NCI-H748 treated with DMSO at 0.1 percent for 48 hours (cell line): ENCODE measurements around the gene RREB1.

ENCODE experiments used
- DNase-seq: peaks from one replicate; lab custom pipeline; 2025; lab: John Stamatoyannopoulos, UW

The RREB1 gene

DNA sequence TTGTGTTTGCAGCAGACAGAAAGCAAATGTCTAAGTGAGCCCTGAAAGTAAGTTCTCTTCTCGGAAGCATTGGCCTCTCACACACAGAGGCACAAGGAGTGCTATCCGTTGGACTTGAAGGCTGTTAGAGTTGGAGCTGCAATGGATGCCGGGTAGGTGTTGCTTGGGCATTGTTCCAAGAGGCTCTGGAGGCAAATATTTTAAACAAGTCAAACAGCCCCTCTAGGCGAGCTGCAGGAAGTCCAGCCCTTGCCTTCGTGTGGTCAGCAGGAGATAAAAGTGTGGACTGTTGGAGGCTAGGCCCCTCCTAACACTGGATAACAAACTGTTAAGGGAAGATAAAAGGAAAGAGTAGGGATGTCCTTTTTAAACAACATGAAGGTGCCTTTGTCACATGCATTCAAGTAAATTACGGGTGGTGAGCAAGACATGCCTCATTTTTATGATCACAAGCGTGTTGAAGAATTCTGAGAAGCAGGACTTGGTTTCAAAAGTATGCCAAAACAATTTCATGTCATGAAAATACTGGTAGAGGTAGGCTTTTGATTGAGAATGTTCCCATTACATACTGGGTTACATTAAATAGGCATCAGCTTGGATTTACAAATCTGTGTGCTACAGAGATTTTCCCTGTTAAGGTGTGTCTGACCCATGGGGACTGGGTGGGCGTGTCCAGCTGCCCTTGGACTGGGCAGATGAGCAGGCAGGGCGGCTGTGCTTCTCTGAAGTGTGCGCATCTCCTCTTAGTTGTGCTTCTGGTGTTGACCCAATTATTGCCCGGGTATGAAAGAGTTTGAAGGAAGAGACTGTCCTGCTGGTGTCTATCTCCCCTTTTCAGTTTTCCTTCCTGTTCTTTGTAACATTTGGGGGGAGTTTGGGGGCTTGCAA lies 57.5 kb downstream of the RREB1 start:
- no peak for DNase-seq

DNA sequence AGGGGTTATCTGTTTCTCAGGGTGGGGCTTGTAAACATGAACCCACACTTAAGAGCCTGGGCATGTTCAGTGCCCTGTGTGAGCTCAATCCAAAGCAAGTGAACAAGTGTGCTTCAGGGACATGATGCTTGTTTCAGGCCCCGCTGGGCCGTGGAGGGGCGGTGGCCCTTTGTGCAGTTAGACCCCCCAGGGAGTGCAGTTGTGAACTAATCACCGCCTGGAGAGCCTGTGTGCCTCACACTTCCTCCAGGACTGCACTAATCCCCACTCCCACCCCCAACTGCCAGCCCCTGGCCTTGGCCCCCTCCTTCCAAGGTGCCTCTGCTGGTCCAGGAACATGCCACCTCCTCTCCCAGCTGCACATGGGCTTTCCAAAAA lies 58.1 kb downstream of the RREB1 start:
- DNase-seq = no peak

DNA sequence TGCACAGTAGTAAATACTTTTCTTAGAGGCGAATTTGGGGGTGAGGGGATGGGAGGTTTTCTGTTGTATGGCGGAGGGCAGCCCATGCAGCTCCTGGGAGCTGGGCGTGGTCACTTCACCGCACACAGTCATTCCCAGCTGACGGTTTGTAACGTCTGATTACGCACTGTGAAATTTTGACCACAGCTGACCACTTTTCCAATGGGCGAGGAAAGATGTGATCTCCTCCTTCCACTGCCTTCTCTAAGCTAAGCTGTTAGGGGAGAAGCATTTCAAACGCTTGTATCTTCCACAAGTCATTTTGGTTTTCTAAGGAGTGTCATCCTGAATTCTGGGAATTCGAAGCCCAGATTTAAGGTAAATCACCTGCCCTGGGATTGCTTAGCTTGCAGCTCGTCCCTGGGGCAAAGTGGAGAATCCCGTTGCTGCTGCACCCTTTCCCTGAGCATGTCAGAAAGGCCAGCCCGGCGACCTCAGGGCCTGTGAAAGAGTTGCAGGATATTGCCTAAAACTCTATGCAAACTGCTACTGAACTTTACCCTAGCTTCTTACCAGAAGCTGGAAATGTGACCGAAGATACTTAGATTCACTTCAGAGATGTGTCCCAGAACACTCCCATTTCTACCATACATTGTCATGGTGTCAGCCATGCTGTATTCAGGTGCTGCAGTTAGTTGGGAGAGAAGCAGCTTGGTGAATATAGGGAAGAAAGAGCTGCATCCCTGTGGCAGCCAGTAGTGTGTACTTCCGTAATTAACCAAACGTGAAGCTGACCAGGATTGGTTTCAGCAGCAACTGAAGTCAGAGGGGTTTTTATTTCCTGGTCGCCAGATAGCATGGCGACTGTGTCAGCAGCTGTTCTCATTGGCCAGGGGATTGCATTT lies 58.9 kb downstream of the RREB1 start:
- no peak for DNase-seq

DNA sequence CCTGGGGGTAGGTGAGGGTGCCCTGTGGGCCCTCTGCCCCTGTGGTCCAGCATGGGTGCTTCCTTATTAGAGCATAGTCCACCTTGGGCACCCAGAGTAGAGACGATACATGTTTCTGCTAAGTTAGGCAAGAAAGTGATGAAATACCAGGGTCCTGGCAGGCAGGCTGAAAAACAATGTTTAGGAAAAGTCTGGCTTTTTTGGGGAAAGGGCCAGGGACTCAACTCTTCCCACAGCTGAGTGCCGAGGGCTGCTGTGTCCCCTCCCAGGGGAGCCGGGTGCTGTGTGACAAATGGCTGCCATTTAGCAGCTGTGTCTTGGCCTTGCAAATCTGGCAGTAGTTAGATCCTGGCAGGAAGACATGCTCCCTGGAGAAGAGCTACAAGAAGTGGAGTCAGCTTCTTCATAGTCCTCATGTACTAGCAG lies 61.5 kb downstream of the RREB1 start:
- no peak for DNase-seq

DNA sequence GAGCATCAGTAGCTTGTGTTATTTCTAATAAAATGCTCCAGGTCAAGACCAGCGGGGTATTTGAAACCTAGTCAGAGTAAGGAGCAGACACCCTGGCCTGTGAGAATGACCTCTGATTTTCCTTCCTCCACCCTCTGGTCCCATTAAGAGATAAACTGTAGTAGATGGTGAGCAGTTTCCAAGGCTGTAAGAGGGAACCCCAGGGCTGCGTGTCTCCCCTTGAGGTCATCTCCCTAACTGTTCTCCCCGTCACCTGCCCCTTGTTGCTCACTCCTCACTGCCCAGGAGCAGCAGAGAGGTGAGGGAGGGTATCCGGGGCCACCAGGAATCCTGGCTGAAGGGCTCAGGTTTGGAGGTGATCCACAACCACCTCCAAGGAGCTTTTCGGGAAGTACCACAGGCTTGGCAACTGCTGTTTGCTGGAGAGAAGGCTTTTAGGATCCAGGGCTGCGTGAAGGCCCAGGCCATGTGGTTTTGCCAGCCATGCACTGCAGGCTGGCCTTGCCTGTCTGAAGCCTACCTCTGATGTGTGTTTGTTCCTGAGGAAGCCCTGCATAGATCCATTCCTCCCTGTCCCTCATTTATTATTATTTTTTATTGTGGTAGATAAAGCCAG lies 62.5 kb downstream of the RREB1 start:
- DNase-seq = no peak

DNA sequence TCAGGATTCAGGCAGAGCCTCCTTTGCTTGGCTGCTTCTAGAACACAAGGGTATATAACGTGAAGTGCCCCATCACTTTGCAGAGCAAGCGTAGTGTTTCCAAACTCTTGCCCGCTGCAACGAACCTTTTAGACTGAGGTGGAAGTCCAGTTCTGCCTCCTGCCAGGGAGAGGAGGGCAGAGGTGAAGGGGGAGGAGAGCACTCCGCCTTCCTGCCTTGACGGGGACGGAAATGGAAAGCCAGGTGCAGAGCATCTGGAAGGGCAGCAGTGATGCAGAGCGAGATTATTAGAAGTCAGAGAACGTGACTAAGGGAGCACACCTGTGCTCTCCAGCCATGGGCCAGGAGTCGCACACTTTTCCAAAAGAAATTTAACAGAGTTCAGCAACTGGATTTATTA lies 63.4 kb downstream of the RREB1 start:
- DNase-seq = no peak

DNA sequence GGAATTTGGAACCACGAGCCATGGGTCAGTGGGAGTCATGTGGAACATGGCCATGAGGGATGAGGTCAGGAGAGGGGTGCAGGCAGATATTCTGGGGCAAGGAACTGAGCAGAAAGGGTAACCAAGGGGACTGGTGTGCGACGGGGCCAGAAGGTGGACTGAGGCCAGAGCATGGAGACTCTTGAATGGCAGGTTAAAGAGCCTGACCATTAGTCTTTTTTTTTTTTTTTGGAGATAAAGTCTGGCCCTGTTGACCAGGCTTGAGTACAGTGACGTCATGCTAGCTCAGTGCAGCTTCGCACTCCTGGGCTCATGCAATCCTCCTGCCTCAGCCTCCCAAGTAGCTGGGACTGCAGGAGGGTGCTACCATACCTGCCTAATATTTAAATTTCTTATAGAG lies 64.0 kb downstream of the RREB1 start:
- no peak for DNase-seq

DNA sequence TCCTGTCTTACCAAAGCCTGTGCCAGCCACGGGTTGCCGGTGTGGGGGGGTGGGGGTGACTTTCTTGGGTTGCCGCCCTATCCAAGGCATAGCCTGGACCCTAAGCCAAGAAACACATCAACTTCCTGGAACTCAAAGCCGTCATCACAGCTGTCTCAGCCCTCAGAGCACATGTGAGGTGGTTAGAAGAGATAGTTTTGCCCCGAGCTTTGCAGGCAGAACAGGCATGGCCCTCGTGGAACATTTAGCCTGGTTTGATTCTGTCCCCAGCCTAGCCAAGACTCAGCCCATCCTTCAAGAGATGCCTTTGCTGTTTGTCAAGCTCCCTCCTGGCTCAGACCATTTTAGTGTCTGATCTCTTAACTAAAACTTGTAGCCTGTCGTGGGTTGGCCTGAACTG lies 64.9 kb downstream of the RREB1 start:
- DNase-seq = no peak

DNA sequence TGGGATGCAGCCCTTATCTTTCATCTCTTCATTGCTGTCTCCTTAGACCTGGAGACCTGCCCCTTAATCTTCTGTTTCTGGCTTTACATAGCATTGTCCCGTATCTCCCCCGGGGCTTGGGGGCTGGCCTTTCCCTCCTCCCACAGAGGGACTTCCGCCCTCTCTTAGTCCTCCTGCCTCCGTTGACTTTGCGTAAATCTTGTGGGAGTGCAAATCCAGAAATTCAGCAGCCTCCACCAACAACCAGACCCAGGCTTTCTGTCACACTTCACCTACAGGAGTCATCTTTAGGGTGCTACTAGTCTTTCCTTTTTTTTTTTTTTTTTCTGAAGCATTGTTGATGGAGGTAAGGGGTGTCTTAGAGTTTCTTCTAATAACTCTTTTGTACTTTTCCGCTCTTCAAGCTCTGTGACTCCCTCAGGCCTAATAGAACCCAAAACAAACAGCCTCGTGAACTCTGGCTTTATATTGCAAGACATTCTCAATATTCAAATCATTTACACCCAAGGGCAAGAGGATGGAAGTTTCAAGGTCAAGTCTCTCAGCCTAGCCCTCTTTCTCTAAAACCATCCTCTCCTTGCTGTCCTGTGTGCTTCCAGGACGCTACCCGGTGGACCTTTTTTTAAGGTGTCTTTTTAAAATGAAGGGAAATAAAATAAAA lies 66.2 kb downstream of the RREB1 start:
- no peak for DNase-seq

DNA sequence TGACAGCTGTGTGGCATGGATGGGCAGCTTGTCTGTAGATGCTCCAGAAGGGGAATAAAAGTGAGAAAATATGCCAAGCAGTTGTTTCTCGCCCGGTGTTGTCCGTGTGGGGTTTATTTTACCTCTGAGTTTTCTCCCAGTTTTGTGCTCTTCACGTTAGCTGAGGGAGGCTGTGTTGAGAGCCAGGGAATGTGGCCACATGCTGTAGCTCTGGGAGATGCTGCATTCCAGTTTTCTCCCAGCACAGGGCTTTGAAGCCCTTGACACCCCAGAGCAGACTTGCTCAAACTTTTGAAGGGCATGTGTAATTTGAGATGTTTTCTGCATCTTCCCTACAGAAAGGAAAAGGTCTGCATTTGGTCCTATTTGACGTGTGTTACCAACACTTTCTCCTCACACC lies 67.7 kb downstream of the RREB1 start:
- DNase-seq = no peak

DNA sequence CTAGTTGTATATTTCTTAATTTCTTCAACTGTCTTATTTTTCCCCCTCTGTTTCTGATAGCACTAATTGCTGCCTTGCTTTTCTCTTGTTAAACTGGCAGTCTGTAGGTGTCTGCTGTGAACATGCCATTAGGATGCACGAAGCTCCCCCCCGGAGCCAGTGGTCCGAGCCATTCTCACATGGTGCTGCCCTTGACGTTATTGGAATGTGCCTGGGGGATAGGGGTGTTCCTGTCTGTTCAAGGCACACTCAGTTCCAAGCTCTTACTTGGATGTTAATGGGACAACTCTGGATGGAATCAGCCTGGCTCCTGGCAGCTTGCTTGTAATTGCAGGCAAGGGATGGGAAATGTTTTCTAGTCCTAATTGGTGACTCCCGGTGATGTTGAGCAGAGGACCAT lies 68.4 kb downstream of the RREB1 start:
- no peak for DNase-seq

DNA sequence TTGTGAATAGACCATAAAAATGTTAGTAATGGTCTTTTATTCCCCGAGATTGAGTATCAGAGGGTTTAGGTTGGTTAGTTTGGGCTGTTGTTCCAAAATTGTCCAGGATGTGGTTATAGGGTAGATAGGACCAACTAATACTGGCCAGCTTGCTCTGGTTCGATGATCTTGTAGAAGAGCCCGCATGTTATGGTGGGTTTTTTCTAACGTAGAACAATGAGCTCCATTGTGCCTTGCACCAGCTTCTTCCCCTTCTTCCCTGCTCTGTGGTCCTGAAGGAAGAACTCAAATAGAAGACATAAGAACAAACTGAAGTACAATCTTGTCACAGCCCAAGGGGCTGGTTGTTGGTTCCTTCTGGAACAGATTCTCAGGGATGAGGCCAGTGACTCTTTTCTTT lies 70.5 kb downstream of the RREB1 start:
- no peak for DNase-seq

DNA sequence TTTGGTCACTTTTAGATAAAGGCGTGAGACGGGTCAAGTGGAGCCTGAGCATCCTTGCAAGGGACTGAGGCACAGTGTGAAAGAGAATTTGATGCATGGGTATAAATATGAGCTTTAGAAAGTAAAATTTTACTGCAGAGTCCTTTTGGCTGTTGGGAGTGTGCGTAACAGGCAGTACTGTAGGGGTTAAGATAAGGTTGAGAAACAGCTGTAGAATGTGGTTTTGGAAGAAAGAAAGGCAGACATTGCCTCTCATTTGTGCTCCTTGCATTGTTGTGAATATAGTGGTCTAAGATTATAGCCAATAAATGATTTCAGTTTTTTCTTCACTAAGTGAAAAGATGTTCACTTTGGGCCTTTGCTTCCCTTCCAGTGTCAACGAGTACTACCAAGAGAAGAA lies 73.0 kb downstream of the RREB1 start:
- no peak for DNase-seq

DNA sequence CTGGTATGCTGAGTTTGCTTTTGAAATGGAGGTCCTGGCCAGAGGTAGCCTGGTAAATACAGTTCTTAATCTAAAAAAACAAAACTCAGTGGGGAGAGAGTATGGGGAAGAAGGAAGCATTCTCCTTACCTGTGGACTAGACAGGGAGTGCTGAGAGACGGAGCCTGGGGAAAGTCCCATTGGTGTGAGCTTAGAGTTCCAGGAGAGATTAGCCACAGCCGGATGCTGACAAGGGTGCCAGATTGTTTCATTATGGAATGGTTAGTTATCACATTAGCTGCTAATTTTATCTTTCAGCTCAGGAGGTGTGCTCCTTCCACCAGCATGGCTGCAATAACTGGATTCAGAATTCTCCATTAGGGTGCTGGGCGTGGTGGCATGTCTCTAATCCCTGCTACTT lies 75.9 kb downstream of the RREB1 start:
- DNase-seq = no peak

DNA sequence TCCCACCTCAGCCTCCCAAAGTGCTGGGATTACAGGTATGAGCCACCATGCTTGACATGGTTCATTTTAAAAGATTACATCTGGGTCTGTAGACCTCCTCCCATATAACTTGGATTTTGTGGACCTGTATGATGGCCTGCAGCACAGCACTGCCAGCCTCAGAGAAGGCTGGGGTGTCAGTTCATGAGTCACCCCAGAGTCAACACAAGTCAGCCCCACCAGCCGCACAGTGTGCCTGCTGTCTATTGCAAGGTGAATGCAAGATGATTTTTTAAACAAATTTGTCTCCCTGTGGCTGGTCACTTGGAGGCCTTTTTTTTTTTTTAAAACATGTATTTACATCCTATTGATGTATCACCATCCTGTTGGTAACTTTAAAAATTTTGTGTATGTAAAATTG lies 76.7 kb downstream of the RREB1 start:
- no peak for DNase-seq

DNA sequence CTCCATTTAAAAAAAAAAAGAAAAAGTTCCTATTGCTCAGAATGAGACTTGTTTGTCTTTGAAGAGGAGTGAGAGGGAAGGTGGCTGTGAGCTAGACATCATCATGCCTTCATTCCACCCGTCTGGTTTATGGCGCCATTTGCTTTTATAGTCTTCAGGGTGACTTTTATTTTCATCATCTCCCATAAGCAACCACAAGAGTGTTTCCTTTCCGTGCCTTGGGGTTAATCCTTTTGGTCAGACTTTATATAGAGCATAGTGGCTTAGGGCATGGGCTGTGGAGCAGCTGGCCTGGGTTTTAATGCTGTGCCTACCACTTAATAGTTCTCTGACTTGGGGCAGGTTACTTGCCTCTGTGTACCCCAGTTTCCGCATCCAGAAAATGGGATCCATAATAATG lies 77.8 kb downstream of the RREB1 start:
- DNase-seq = no peak

DNA sequence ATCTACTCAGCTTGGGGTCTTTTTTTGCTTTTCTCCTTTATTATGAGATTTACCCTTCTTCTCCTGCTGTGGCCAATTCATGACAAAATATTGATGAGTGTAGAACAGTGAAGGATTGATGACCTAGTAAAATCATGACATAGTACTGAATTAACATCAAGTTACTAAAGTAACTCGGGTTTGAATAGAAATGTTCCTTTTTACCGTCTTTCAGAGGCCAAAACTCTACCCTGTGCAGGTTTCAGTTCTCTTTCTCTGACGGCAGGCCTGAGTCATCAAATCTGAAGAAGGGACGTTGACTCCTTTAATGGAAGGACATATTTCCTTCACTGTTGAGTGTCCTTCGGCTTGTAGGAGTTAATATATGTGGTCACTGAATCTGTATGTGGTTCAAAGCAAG lies 80.7 kb downstream of the RREB1 start:
- DNase-seq = no peak

DNA sequence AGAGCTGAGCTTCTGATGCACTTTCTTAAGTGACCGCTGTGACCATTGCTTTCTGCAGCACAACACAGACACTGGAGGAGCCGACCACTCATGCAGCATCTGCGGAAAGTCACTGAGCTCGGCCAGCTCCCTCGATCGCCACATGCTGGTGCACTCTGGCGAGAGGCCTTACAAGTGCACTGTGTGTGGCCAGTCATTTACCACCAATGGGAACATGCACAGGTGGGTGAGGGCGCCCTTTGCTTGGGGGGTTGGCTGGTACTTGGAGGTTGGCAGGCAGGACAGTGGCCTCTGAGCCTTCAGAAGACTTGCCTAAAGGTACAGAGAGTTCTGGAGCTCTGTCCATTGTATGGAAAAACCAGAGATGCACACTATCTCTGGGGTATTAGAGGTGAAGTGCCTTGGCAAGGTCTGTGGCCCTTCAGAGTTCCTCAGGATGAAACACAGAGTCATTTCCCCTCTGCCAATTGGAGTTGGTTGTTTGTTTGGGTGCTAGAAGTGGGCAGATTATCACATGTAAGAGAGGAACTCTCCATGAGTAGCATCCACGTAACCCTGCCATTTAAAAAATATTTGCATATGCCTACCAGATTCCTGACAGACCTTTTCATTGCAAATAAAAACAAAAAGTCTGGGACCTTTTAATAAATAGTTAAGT lies 81.5 kb downstream of the RREB1 start:
- DNase-seq = no peak

DNA sequence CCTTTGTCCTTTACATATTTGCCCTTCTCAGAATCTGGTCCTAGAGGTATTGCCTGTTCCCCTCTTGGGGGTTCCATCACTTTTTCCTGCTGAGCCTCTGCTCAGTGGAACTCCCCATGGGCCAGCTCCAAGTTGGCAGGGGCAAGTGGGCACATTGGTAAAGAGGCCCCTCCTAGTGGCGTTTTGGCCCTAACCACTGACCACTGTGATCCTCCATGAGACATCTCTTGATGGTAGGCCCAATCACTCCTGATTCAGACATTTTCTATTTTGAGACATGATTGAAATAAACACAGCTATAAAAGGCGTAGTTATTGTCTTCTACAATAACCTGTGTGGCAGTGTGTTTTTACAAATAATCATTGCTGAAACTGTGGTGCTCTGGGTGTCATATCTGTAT lies 83.0 kb downstream of the RREB1 start:
- no peak for DNase-seq

DNA sequence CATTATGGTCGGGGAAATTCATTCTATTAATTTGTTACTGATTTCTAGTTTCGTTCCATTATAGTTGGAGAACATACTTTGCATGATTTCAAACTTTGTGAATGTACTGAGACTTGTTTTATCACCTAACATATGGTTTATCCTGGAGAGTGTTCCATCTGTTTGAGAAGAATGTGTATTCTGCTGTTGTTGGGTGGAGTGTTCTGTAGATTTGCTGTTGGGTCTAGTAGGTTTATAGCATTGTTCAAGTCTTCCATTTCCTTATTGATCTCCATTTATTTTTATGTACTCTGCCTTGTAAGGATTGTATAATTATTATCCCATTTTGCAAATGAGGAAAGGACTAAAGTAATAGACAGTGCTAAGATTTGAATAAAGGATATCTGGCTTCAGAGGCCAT lies 85.4 kb downstream of the RREB1 start:
- DNase-seq = no peak

DNA sequence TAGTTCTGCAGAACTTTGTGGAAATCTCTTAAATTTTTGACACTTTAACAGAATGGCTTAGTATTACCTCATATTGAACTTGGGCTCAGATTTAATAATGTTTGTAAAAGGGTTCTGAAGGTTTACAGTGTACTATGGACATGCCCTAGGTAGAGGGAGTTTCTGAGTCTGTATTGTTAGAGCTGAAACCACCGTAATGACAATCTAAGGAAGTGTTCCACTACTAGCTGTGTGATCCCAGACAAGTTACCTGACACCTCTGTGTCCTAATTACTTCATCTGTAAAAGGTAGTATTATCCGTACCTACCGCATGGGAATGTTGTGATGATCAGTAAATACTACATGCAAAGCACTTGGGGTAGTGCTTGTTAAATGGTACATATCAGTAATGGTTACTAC lies 86.9 kb downstream of the RREB1 start:
- no peak for DNase-seq
